Endothelial cell of umbilical vein (primary cell): ENCODE results near the gene DGKG. TPM values are rescaled to one million over a fixed set of nuclear protein-coding genes. Genes with fewer than 3 reads are reported as not detected.

ENCODE experiments used
- BruUV-seq: library from RNA; stranded (reverse); fragments of 400-500 nt; replicated peaks from 2 replicates; lab custom pipeline; 2021; lab: Mats Ljungman, UMichigan
- CTCF ChIA-PET: fragments of 300-600, 350-600 bp; sonication (Branson Sonifier 250); formaldehyde crosslinking; loops from one replicate; lab custom pipeline; 2021; ENCODE audit warnings: antibody characterized with exemption, inconsistent platforms; lab: Charles Lee
- POLR2A ChIA-PET: fragments of 300-600, 350-600 bp; sonication (Branson Sonifier 250); formaldehyde crosslinking; loops from one replicate; lab custom pipeline; 2021; ENCODE audit warnings: antibody characterized with exemption, inconsistent platforms; lab: Charles Lee
- DNase-seq: peaks from one replicate; pipeline ENCODE4 v3.0.0-alpha.2; 2011; ENCODE audit warnings: low read depth, low spot score
- FAIRE-seq: peaks from 2 replicates; lab custom pipeline; 2011; peaks lifted over from hg19 to GRCh38; lab: Jason Lieb, UNC
- H2AFZ ChIP-seq: 2 replicates; pipeline ENCODE4 v1.6.0; 2012; ENCODE audit warnings: low read depth, low read length, control low read depth, inconsistent platforms
- H3K27ac ChIP-seq: 2 replicates; pipeline ENCODE4 v1.5.1; 2011; ENCODE audit warnings: low read depth, mild to moderate bottlenecking, control low read depth, low read length, moderate library complexity; ENCODE audit not compliant: insufficient read depth
- H3K27me3 ChIP-seq, 2 experiments: 2 replicates each; pipeline versions ENCODE4 v1.6.0 to v1.6.1; 2011; ENCODE audit warnings: low read length in 2 of 2, mixed read lengths in 1 of 2; ENCODE audit not compliant: control insufficient read depth in 2 of 2, insufficient read depth in 2 of 2
- H3K36me3 ChIP-seq, 2 experiments: 2 replicates in 1 of 2; 3 replicates in 1 of 2; pipeline ENCODE4 v1.5.1; 2011; ENCODE audit warnings: low read length in 2 of 2, mild to moderate bottlenecking in 1 of 2, moderate library complexity in 1 of 2; ENCODE audit not compliant: control insufficient read depth in 2 of 2, insufficient read depth in 2 of 2; ENCODE audit errors: extremely low read depth in 1 of 2
- H3K4me1 ChIP-seq: 3 replicates; pipeline ENCODE4 v1.5.1; 2011; ENCODE audit warnings: mild to moderate bottlenecking, low read length; ENCODE audit not compliant: control insufficient read depth, insufficient read depth; ENCODE audit errors: extremely low read depth
- H3K4me2 ChIP-seq: 2 replicates; pipeline ENCODE4 v1.6.1; 2011; ENCODE audit warnings: low read length, control low read depth, mixed read lengths; ENCODE audit not compliant: insufficient read depth
- H3K4me3 ChIP-seq, 3 experiments: fragments of 200-600 bp in 1 of 3; sonication (generic), shearing (Covaris generic) in 1 of 3; replicated peaks in 1 of 3; 2 replicates each; pipeline ENCODE4 v1.5.1; 2011 to 2016; ENCODE audit warnings: control low read depth in 3 of 3, low read length in 3 of 3, mild to moderate bottlenecking in 2 of 3, inconsistent platforms in 1 of 3, low read depth in 1 of 3, moderate library complexity in 1 of 3; ENCODE audit not compliant: insufficient read depth in 1 of 3
- H3K79me2 ChIP-seq: 2 replicates; pipeline ENCODE4 v1.6.0; 2012; ENCODE audit warnings: low read length, inconsistent platforms; ENCODE audit not compliant: control insufficient read depth, insufficient read depth
- H3K9ac ChIP-seq: replicated peaks from 2 replicates; pipeline ENCODE3; 2011; ENCODE audit warnings: low read length, control low read depth; ENCODE audit not compliant: insufficient read depth; ENCODE audit errors: extremely low read depth
- H3K9me1 ChIP-seq: replicated peaks from 3 replicates; pipeline ENCODE4 v1.6.0; 2011; ENCODE audit warnings: mild to moderate bottlenecking, low read length; ENCODE audit not compliant: control insufficient read depth, insufficient read depth; ENCODE audit errors: extremely low read depth
- H3K9me3 ChIP-seq: replicated peaks from 2 replicates; pipeline ENCODE4 v1.5.1; 2012; ENCODE audit warnings: low read length, inconsistent platforms; ENCODE audit not compliant: control insufficient read depth, insufficient read depth
- H4K20me1 ChIP-seq: replicated peaks from 2 replicates; pipeline ENCODE3; 2011; ENCODE audit warnings: mild to moderate bottlenecking, low read length; ENCODE audit not compliant: control insufficient read depth, insufficient read depth; ENCODE audit errors: extremely low read depth
- CTCF ChIP-seq, 2 donors: IDR thresholded peaks; 1 replicate in 1 of 2; 2 replicates in 1 of 2; pipeline ENCODE4 v1.5.1; 2011; ENCODE audit warnings: low read length in 2 of 2, mild to moderate bottlenecking in 2 of 2, moderate library complexity in 2 of 2, control low read depth in 1 of 2, inconsistent platforms in 1 of 2, low read depth in 1 of 2; ENCODE audit not compliant: insufficient read depth in 1 of 2; ENCODE audit errors: extremely low read depth in 1 of 2
- EZH2 ChIP-seq: IDR thresholded peaks from 2 replicates; pipeline ENCODE4 v1.6.1; 2012; ENCODE audit warnings: borderline replicate concordance, low read depth, mild to moderate bottlenecking, moderate library complexity, low read length, inconsistent platforms; ENCODE audit not compliant: severe bottlenecking
- FOS ChIP-seq: IDR thresholded peaks from 2 replicates; pipeline ENCODE4 v1.6.1; 2011; ENCODE audit warnings: mild to moderate bottlenecking, low read length, moderate library complexity, borderline replicate concordance; ENCODE audit not compliant: insufficient read depth
- GATA2 ChIP-seq: IDR thresholded peaks from 2 replicates; pipeline ENCODE4 v1.7.0; 2011; ENCODE audit warnings: low read depth, mild to moderate bottlenecking, moderate library complexity, mixed read lengths, low read length; ENCODE audit not compliant: insufficient read length, insufficient read depth
- JUN ChIP-seq: IDR thresholded peaks from 2 replicates; pipeline ENCODE4 v1.6.1; 2011; ENCODE audit warnings: borderline replicate concordance, low read depth; ENCODE audit not compliant: insufficient read length, insufficient read depth
- MYC ChIP-seq: IDR thresholded peaks from one replicate; pipeline ENCODE4 v1.6.1; 2011; ENCODE audit warnings: mild to moderate bottlenecking, low read depth, low read length
- POLR2A ChIP-seq: IDR thresholded peaks from 2 replicates; pipeline ENCODE4 v1.6.1; 2012; ENCODE audit warnings: low read depth, mild to moderate bottlenecking, control low read depth, low read length
- POLR2AphosphoS5 ChIP-seq: IDR thresholded peaks from 2 replicates; pipeline ENCODE4 v1.6.1; 2012; ENCODE audit warnings: low read depth, mild to moderate bottlenecking, control low read depth, low read length, moderate library complexity; ENCODE audit not compliant: insufficient read depth
- dilution Hi-C: fragments of 300-500 bp; cut with MboI; formaldehyde crosslinking; loops from one replicate; pipeline ENCODE4 v1.15.0; 2019; ENCODE audit warnings: low sequenced_read_pairs; ENCODE audit not compliant: extremely low pct_ligation_motif_present
- intact Hi-C: fragments of 100-400 bp; cut with micrococcal nuclease; formaldehyde crosslinking; loops from one replicate; pipeline ENCODE4 v1.10.0; 2022
- polyA plus RNA-seq, 4 experiments: library from polyadenylated mRNA; depleted of rRNA in 3 of 4; stranded (reverse) in 3 of 4; unstranded in 1 of 4; fragments of >200 nt; gene quantifications; 2 replicates each; pipeline versions ENCODE4 v1.2.1 to v1.2.3, GENCODE V29; 2011 to 2012; ENCODE audit warnings: missing spikeins in 1 of 4
- total RNA-seq: library from RNA; stranded (reverse); gene quantifications from 2 replicates; pipeline ENCODE4 v1.2.3, GENCODE V29; 2021
- TF ChIP-seq, protein P1 (sequence below): IDR thresholded peaks from 2 replicates; pipeline ENCODE4 v1.6.1; 2011; ENCODE audit not compliant: insufficient read depth, insufficient read length

The DGKG gene
- total and polyA plus RNA-seq, 2 donors (not counting 3 experiments of a cell fraction or from before 2014, with no cell fraction given) = not detected

GRCh38 chr3:186141790-186142189 is 220.2 kb downstream of the DGKG start:
- no peaks in the 10 kb centered on the region for H4K20me1 ChIP-seq
- dilution Hi-C loops = no loop called here
- H3K4me3 ChIP-seq = no peak overlapping the region
- H3K4me2 ChIP-seq = no peak overlapping the region
- intact Hi-C loops = no loop called here
- no peaks in the 10 kb centered on the region for H3K9me1 ChIP-seq
- H2AFZ ChIP-seq = no peak overlapping the region
- DNase-seq (no peak), FAIRE-seq (no peak)
- H3K27ac ChIP-seq = no peak overlapping the region
- no peak overlapping the region for H3K9ac ChIP-seq
- POLR2A ChIA-PET = no interaction called here
- H3K9me3 ChIP-seq = no peaks in the 10 kb centered on the region
- H3K36me3 ChIP-seq = no peaks in the 10 kb centered on the region
- no peaks in the 10 kb centered on the region for H3K4me1 ChIP-seq
- CTCF ChIA-PET = interaction anchor here (1.0 to 1.1 kb wide), 2 partner anchors 29 to 399 kb away, joined by 3 to 4 read pairs; no protein-coding TSS in a partner anchor
- no TSS peak for BruUV-seq
- H3K27me3 ChIP-seq = no peaks in the 10 kb centered on the region
- H3K79me2 ChIP-seq = no peaks in the 10 kb centered on the region
- TF ChIP-seq MYC = no peak
- no peak for TF ChIP-seq CTCF (IDR thresholded peaks at IDR 0.05; ENCODE audit: extremely low read depth in 1 of 2, insufficient read depth in 1 of 2, low read depth in 1 of 2, low read length in 2 of 2)
- TF ChIP-seq POLR2A = no peak
- no peak for TF ChIP-seq POLR2AphosphoS5
- TF ChIP-seq, protein P1, sequence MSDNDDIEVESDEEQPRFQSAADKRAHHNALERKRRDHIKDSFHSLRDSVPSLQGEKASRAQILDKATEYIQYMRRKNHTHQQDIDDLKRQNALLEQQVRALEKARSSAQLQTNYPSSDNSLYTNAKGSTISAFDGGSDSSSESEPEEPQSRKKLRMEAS = no peak
- TF ChIP-seq GATA2 = no peak
- TF ChIP-seq FOS = no peak
- TF ChIP-seq JUN = no peak
- no peak for TF ChIP-seq EZH2
